GM18511 (cell line): ENCODE results near the gene TRAPPC4.

Experiments
- ATAC-seq: cut with Tn5 transposase; IDR thresholded peaks from one replicate; pipeline ENCODE4 v1.9.1; 2021; ENCODE audit warnings: mild to moderate bottlenecking, moderate library complexity; ENCODE audit not compliant: unreplicated experiment

The TRAPPC4 gene

DNA sequence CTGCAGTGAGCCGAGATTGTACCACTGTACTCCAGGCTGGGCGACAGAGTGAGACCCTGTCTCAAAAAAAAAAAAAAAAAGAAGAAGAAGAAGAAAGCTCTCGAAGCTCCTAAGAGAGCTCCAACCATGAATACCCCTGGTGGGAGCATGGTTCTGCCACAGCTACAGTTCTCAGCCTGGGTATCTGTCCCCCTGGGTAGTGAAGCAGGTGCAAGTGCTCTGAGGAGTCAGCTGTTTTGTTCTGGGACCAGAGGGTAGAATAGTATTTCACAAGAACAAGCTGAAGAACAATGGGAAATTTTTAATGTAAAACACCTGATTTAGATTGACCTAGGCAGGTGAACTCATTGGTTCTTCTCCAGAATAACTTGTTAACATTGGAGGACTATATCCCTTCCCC lies 42.7 kb downstream of the TRAPPC4 start:
- ATAC-seq: no peak

DNA sequence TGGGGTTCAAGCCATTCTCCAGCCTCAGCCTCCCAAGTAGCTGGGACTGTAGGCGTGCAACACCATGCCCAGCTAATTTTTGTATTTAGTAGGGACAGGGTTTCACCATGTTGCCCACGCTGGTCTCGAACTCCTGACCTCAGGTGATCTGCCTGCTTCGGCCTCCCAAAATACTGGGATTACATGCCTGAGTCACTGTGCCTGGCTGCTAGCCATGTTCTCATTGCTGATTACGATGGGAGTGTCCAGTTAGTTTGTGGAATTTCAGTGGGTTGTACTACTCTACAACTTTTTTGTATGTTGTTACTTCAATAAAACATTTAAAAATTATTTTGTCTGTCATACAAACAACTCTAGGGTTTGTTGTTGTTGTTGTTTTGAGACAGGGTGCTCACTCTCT lies 44.2 kb downstream of the TRAPPC4 start:
- ATAC-seq: no peak

DNA sequence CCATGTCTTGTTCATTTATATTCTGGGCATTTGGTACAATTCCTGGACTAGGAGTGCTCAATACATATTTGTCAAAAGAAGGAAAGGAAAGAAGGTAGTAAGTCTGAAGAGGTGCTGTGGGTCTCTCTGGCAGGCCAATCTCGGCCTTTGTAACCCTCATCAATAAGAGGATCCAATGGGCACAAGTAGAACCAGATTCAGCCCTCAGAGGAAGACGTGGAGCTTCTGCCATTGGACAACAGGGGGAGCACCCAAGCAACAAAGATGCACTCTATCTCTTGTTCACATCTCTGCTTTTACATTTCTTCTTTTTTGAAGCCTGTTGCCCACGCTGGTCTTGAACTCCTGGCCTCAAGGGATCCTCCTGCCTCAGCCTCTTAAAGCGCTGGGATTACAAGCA lies 46.8 kb downstream of the TRAPPC4 start:
- ATAC-seq: no peak

DNA sequence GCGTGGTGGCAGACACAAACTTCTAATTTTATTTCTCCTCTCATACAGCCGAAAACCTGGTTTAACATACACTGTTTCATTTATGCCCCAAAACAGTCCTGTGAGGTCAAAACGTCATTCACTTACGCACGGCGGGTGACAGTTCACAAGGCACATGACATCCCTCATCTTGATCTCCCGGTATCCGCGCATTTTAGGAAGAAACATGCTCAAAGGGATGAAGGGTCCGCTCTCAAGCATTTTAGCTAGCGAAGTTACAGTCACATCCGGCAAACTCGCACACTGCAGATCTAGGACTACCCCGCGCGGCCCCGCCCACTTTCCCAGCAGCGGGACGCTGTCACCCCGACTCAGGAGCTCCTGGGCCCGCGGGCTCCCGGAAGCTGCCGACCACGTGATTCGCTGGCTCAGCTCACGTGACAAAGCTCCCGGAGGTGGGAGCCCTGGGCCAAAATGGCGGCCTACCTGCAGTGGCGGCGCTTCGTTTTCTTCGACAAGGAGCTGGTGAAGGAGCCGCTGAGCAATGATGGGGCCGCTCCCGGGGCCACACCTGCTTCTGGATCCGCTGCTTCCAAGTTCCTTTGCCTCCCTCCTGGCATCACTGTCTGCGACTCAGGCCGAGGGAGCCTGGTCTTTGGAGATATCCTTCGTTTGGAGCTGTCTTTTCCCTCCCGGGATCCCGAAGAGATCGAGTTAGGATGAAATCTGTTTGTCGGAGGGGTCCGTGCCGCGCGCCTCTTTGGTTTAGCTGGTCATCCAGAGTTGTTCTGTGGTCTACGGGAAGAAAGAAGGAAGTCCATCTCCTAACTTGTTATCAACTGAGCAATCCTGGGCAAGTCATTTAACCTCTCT lies 49.0 kb downstream of the TRAPPC4 start, which contains the start of gene VPS11:
TSS of gene VPS11 (plus strand) at position 448 of the 852 bp plus-strand sequence. CDS start at position 454, 6 bp downstream.
- peak; percentile 91 for ATAC-seq
